Suppressor macrophage treated with lipopolysaccharide for 1 hour (primary cell): ENCODE results near the gene CAPNS1.

Source experiments
- DNase-seq, 3 donors: peaks; one replicate each; pipeline ENCODE4 v3.0.0-alpha.2; 2020 to 2022

Gene CAPNS1

DNA sequence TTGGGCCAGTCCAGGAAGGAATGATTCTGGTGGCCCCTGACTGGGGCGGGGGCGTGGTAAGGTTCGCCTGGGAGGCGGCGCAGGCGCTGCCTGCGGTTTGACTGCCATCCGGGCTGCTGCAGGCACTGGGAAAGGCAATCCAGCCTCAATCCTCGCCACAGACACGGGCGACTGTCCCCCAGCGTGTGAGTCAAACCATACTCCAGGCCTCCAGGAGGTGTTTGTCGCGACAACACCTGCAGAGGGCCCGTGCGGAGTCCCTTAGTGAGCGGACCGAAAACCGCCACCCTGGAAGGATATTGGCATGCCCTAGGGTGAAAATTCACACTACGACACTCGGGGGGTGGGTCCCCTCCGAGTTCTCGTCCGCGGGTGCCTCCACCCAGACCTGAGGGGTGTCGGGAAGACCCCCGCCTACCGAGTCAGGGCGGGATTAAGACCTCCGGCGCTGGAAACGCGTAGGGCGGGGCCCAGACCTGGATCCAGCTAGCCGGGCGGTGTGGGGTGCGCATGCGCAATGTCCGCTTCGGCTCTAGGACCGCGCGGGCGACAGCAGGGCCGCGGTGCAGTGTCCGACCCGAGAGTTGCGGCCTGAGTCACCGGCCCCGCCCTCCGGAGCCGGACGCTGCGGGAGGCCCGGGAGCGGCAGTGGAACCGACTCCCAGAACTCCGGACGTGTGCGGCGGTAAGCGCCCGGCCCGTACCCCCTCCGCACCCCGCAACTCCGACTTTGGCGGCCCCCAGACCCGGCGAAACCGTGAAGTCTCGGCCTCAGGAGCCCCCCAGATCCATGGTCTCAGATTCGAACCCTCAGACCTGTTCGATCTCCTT lies at the start of gene CAPNS1:
CAPNS1 (plus strand) TSS at position 594 of the 831 bp plus-strand sequence. CDS start 946 bp downstream, outside the sequence.
- peak; percentile 98 to 99 (median 99) for DNase-seq

DNA sequence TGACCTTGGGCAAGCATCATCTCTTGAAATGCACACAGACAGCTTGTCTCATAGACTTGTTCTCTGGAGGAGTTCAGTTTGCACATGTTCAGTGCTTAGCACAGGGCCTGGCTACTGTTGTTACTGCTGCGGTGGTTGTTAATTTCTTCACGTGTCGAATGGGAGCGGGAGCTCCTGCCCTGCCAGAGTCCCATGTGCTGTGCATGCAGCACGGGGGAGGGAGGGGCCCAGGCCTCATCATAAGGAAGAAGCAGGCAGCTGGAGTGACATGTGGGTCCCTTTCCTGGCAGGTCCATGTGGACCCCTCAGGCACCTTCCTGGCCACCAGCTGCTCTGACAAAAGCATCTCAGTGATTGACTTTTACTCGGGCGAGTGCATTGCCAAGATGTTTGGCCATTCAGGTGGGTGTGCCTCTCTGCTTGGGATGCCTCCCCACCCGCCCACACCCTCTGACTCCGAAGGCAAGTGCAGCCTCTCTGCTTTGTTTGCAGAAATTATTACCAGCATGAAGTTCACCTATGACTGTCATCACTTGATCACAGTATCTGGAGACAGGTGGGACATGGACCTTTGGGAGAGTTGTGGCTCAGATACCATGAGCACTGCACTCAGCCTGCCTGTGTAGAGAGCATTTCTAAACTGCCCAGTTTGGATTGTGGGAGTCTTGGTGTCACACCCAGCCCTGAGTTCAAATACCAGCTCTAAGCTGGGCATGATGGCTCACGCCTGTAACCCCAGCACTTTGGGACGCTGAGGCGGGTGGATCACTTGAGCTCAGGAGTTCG lies 48.8 kb upstream of the CAPNS1 start:
- no peak for DNase-seq

DNA sequence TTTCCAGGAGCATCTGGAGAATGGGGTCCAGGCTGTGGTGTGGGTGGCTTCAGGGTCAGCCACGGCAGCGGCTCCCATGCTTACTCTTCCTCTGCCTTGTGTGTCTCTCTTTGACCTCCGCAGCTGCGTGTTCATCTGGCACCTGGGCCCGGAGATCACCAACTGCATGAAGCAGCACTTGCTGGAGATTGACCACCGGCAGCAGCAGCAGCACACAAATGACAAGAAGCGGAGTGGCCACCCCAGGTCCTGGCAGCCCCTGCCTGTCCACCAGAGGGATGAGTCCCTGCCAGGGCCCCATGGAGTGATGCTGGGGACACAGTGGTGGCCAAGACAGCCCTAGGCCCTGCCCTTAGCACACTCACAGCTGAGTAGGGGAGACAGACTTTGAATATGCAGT lies 47.3 kb upstream of the CAPNS1 start:
- DNase-seq, result no peak

DNA sequence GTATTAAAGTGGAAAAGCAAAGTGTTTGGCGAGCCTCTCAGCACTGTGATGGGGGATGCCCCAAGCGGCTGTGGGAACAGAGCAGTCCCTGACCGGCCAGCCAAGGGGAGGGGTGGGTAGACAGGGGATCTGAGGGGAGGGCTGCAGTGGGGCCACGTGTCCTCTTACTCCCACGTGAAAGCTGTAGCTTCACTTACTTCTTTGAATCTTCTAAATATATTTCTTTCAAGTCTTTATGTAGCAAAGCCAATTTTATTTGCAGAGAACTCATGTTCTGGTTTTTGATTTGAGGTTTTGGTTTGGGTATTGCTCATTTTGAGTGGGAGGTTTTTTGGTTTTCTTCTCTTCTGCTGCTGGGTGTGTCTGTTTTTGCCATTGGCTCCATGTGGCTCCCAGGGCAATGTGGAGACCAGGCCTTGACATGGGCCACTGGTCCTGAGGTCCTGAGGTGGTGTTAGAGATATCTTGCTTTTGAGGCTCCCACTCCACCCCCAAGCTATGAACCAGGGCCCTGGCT lies 46.7 kb upstream of the CAPNS1 start:
- DNase-seq, result no peak

DNA sequence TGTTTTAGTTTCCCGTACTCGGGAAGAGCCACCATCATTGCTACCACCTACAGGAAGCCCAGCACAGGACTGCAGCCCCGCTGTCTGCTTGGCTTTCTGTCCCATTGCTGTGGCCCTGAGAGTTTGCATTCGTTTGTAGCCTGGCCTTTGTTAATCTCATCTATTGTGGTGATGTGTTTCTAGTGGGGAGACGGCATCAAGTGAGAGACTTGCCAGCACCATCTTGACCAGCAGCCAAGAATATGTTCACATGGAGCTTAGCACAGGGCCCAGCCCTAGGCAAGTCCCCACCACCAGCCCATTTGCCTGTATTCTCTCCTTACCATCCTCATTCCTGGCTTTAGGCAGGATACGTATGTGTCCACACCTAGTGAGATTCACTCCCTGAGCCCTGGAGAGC lies 46.2 kb upstream of the CAPNS1 start:
- no peak for DNase-seq

DNA sequence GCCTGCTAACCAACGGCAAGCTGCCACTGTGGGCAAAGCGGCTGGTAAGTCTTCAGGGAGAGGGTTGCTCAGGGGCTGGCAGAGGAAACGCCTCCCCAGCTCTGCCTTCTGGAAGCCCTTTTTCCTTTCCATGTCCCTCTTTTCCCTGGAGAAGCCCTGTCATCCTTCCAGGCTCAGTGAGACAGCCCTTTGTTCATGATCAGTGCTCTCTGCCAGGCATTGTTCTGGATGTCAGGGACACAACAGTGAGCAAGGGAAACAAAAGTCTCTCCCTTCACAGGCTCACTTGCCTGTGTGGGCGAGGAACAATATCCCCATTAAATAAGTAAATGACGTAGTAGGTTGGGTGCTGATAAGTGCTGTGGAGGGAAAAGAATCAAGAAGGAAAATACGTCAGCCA lies 42.8 kb upstream of the CAPNS1 start:
- no peak for DNase-seq

DNA sequence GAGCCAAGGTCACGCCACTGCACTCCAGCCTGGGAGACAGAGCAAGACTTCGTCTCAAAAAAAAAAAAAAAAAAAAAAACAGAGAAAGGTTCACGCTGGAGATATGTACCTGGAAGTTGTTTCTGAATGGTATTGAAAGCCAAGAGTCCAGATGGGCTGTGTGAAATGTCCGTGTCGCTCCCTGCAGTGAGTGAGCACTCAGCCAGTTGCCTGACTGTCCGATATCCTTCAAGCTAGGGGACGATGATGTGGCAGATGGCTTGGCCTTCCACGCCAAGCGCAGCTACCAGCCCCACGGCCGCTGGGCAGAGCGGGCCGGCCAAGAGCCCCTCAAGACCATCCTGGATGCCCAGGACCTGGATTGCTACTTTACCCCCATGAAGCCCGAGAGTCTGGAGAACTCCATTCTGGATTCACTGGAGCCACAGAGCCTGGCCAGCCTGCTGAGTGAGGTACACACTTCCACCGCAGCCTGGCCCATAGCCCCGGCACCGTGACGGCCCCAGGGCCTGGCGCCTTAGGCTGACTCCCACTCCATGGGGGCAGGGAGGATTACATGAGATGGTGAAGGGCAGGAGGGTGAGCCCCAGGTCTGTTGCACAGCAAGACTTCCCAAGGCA lies 40.6 kb upstream of the CAPNS1 start:
- no peak for DNase-seq

DNA sequence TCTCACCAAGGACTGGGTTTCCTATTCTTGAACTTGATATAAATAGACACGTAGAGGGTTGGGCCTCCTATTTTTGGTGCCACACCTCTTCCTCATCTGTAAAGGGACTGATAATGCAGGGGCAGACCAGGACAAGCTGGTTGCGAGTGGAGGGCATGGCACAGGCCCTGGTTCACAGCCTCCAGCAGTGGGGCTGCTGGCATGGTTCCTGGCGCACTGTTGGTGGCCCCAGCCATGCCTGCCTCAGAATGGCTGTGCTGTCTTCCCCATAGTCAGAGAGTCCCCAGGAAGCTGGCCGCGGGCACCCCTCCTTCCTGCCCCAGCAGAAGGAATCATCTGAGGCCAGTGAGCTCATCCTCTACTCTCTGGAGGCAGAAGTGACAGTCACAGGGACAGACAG lies 39.4 kb upstream of the CAPNS1 start:
- DNase-seq, result peak in 1 of 3 donors; percentile 31

DNA sequence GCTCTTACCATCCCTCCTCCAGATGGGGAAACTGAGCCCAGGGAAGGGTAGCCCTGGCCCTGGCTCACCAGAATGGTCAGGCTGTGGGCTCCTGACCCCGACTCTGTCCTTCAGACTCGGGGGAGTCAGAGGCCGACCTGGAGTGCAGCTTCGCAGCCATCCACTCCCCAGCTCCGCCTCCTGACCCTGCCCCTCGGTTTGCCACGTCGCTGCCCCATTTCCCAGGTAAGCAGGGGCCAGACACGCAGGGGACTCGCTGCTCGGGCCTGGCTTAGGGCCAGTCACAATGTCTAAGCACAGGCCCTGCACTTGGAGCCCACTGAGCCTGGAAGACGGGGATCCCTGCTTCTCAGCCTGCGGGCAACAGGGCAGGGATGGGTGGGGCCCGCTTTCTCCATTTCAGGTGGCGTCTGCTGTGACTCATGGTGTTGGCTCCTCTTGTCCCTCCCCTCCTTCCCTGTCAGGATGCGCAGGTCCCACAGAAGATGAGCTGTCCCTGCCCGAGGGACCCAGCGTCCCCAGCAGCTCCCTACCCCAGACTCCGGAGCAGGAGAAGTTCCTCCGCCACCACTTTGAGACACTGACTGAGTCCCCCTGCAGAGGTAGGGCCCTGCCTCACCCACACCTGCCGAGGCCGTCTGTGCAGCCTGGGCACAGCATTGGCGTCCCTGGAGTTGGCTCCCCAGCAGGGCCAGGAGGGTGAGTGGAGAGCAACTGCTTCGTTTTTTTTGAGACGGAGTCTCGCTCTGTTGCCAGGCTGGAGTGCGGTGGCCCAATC lies 38.1 kb upstream of the CAPNS1 start:
- DNase-seq, result no peak

DNA sequence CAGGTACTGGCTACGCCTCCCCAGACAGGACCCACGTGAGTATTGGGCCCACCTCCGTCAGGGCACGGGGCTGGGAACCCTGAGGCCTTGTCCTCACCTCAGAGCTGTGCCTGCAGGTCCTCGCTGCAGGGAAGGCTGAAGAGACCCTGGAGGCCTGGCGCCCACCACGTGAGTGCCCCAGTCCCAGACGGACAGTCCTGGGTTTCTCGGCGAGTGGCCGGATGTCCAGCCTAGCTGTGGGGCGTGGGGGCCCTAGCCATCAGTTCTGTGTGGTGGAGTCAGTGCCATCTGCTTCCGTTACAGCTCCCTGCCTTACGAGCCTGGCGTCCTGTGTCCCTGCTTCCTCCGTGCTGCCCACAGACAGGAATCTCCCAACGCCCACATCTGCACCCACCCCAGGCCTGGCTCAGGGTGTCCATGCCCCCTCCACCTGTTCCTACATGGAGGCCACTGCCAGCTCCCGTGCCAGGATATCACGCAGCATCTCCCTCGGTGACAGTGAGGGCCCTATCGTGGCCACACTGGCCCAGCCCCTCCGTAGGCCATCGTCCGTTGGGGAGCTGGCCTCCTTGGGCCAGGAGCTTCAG lies 36.7 kb upstream of the CAPNS1 start:
- DNase-seq, result no peak

DNA sequence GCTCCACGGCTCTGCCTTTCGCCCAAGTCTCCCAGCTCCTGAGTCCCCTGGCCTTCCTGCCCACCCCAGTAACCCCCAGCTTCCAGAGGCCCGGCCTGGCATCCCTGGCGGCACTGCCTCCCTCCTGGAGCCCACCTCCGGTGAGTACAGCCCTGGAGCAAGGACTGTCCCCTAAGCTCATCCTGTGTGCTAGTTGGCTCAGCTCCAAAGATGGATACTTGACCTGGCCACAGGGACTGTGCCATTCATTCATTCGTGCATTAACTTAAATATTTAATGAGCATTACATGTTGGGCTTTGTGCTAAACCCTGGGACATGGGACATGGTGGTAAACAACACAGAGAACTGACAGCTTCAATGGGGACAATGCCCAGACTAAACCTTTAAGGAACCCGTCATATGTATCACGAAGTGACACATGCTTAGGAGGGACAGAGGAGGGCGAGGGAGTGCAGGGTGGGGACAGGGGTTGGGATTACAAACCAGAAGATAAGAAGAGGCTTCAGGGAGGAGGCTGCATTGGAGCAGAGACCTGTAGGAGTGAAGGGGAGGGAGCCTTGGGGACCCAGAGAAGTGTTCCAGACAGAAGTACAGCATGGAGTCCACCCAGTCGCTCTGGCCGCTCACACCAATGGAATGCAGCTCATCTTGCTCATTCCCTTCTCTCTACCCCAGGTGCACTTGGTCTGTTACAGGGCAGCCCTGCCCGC lies 35.9 kb upstream of the CAPNS1 start:
- no peak for DNase-seq

DNA sequence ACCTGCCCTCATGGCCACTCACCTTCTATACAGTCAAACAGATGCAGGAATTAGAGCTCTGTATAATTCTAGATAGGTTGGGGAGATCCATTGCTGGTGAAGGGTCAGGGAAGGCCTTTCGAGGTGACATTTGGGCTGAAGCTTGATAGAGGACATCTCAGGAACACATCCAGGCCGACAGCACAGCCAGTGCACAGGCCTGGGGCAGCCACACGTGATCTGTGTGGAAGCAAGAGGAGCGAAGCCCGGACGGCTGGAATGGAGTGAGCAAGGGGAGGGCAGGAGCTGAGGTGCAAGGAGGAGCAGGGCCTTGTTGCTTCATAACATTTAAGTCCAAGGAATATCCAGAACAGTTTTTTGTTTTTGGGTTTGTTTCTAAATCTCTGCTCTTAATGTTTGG lies 33.4 kb upstream of the CAPNS1 start:
- DNase-seq, result no peak

DNA sequence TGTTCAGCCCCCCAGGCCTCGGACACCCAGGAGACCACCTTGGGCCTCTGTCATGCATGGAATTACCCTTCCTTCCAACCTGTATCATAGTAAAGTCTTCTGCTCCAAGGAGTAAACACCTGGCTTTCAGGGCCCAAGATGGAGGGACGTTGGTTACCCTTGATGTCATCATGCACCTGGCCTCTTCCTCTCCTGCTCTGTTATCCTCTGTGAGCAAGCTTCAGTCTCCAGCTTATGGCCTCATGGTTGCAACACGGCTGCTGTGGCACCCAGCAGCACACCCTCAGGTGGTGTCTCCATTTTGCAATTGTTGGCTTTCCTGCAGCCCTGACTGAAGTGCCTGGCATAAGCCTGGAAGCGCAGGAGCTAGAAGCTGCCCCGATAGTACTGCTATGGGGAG lies 32.9 kb upstream of the CAPNS1 start:
- no peak for DNase-seq

DNA sequence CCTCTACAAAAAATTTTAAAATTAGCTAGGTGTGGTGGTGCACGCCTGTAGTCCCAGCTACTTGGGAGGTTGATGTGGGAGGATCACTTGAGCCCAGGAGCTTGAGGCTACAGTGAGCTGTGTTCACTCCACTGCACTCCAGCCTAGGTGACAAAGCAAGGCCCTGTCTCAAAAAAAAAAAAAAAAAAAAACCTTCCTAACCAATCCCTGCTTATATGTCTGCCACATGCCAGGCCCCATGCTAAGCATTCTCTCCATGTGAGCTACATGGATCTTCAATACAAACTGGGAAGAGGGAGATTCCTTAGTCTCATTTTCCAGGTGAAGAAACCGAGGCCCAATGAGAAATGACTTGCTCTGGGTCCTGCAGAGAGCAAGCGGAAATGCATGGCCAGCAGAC lies 31.2 kb upstream of the CAPNS1 start:
- no peak for DNase-seq

DNA sequence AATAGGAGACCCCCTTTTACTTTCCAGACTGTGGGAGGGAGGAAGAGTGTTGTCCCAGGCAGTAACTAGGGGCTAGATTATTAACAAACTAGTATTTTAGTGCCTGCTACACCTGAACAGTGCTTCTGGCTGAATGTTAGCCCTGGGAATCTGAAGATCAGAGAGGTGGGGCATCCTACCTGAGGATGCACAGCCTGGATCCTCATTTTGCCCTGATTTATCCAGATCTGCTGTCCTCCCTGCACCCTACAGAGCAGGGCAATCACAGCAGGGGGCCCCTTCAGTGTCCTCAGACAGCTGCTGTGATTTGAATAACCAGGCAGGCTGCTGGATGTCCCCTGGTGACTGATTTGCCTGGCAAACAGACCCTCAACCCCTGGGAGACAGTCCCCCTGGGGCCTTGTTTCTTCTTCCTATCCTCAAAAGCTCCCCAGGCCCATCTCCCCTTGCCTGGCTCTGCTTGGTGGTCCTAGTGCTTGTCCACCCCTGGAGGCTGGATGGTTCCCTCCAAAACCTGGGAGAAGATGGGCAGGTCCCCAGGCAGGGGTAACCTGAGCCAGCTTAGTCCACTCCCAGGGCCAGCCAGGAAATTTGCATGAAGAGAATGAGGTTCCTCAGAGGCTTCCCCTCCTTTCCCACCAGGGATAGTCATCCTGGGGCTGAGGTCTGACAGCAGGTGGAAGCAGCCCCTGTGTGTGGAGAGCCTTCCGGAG lies 29.2 kb upstream of the CAPNS1 start, which contains the start of gene OVOL3:
OVOL3 (plus strand) TSS at position 657 of the 713 bp plus-strand sequence. CDS start 60 bp downstream, outside the sequence.
- no peak for DNase-seq

DNA sequence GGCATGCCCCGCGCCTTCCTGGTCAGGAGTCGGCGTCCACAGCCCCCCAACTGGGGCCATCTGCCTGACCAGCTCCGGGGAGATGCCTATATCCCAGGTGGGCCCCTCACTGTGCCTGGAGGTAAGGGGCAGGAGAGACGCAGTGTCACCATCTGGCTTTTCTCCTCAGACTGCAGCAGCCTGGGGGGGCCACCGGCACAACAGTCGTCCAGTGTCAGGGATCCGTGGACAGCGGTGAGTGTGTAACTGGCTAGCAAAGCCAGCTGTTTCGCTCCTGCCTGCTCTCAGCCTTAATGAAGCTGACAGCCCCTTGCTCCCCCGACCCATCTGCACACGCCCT lies 28.7 kb upstream of the CAPNS1 start:
- DNase-seq, result no peak

DNA sequence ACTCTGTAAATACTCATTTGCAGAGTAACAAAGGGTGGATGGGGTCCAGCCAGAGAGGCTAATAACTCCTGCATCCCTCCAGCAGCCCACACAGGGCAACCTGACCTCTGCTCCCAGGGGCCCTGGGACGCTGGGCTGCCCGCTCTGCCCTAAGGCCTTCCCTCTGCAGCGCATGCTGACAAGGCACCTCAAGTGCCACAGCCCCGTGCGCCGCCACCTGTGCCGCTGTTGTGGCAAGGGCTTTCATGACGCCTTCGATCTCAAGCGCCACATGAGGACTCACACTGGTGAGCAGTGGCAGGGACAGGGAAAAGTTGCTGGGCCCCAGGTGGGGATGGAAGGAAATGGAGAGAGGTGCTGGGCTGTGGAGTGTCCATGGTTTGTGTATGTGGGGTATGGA lies 27.2 kb upstream of the CAPNS1 start:
- no peak for DNase-seq

DNA sequence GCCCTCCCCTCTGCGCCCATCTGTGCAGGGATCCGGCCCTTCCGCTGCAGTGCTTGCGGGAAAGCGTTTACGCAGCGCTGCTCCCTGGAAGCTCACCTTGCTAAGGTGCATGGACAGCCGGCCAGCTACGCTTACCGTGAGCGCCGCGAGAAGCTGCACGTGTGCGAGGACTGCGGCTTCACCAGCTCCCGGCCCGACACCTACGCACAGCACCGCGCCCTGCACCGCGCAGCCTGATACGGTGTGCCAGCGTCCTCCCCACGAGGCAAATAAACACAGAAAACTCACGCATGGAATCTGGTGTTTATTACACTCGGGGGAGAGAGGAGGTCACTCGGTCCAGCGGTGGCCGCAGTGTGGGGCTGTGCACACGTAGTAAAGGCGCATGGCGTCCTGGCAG lies 26.4 kb upstream of the CAPNS1 start:
- DNase-seq, result no peak

DNA sequence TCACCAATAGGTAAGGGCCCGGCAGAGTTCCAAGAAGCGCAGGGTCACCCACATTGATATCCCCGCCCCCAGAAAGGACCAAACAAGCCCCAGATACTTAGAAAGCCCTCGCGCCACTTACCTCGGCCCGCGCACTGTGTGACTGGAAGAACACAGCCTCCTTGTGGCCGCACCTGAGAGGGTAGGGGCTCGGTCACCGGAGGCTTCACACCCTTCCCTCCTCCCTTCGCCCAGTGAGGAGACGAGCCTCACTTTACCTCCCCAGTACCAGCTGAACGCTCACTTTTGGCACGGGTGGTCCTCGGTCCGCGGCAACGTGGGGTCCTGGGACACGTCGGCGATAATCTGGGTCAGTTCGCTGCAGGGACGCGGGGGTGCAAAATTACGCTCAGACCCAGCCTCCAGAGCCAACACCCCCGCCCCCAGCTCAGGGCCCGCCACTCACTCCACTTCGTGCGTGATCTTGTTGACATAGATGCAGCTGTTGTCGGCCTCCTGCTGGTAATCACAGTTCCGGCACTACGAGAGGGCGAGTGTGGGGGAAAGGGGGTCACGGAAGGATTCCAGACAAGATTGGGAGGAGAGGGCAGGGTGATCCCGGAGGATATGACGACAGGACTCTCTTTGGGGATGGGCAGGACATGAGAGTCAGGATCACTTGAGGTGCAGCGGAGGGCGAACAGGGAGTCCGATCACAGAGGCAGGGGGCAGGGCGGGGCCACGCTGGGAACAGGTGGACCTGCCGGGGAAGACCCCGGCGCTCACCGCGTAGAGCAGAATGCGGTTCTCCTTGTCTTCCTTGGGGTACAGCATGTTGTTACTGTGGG lies 25.8 kb upstream of the CAPNS1 start:
- peak in 2 of 3 donors; percentile 21 to 23 for DNase-seq
